DND-41 (cell line): ENCODE measurements around the gene ENKD1.
"Not testable (repeated sequence)": the region's sequence is repeated elsewhere in the genome, so short reads cannot be mapped to it uniquely, and the experiment has no call there.

Experiments used
- CTCF ChIP-seq: IDR thresholded peaks from 2 replicates; pipeline ENCODE4 v1.5.1; 2012; ENCODE audit warnings: borderline replicate concordance, low read length, moderate library complexity, mild to moderate bottlenecking; ENCODE audit not compliant: poor library complexity, severe bottlenecking; ENCODE audit errors: extremely low read depth
- EZH2 ChIP-seq: IDR thresholded peaks from 3 replicates; pipeline ENCODE4 v1.6.1; 2012; ENCODE audit warnings: borderline replicate concordance, low read depth, mild to moderate bottlenecking, moderate library complexity, low read length, inconsistent platforms; ENCODE audit not compliant: severe bottlenecking

DNA sequence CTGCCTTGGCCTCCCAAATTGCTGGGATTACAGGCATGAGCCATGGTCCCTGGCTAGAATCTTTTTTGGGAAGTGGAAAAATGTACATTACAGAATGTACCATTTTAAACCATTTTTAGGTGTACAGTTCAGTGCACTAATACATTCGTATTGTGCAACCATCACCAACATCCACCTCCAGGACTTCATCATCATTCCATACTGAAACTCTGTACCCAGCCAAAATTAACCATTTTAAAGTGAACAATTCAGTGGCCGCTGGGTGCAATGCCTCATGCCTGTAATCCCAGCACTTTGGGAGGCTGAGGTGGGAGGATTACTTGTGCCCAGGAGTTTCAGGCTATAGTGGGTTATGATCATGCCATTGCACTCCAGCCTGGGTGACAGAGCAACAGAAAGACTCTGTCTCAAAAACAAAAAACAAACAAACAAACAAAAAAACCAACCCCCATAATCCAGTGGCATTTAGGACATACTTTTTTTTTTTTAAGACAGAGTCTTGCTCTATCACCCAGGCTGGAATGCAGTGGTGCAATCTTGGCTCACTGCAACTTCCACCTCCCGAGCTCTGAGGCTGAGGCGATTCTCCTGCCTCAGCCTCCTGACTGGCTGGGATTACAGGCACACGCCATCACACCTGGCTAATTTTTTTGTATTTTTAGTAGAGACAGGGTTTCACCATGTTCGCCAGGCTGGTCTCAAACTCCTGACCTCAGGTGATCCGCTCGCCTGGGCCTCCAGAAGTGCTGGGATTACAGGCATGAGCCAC, 27.2 kb upstream of the ENKD1 start:
- TF ChIP-seq CTCF, EZH2: not testable (repeated sequence)
